ENCODE results near the gene CACNG6.

The CACNG6 gene

DNA sequence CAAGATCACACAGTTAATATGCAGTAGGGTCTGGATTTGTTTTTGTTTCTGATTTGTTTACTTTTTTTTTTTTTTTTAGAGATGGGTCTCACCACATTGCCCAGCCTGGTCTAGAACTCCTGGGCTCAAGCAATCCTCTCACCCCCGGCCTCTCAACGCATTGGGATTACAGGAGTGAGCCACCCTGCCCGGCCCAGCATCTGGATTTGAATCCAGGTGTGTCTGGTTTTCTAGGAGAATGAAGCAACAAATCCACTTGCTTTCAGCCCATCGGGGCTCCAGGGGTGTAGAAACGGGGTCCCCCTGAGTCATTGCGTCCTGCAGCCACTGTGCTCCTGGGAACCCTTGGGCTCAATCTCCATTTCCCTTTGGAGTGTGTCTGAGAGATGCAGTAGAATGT is 22.1 kb upstream of the CACNG6 start:
- no peak for DNase-seq (ENCODE audit: low read depth)

DNA sequence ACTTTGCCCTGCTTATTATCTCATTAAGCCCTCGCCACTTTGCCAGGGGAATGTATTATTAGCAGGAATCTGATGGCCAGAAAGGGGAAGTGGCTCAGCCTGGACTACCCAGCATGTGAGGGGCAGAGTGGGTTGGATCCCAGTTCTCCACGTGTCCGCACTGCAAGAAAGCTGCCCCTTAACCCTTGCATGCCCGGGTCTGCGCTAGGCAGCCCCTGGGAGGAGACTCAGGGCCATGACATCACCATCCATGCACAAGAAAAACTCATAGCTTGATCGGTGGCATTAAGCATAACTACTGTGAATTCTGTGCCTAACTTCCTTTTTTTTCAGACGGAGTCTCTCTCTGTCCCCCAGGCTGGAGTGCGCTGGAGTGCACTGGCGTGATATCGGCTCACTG is 19.8 kb upstream of the CACNG6 start:
- DNase-seq (ENCODE audit: low read depth): no peak

DNA sequence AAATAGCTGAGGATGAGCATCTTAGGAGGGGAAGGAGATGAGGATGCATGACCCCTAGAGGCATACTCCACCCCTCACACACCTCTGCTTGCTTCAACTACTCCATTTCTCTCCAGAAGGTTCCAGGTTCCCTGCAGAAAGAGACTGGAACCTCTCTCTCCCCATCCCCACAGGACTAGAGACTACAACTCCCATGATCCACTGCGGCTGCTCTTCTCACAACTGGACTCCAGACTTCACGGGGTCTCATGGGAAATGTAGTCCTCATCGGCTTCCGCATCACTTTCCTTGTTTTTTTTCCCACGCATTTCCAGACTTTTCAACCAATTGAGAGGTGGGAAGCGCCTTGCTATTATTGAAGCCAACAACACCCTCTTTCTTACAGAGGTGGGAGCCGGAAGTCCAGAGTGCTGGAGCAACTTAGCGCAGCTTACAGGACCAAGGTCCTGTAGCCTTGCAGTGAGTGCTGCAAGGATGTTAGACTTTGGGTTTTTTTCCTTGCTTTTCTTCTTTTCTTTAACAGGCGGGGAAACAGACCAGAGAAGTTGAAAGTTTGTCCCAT is 13.9 kb upstream of the CACNG6 start:
- DNase-seq (ENCODE audit: low read depth): peak; percentile 58

DNA sequence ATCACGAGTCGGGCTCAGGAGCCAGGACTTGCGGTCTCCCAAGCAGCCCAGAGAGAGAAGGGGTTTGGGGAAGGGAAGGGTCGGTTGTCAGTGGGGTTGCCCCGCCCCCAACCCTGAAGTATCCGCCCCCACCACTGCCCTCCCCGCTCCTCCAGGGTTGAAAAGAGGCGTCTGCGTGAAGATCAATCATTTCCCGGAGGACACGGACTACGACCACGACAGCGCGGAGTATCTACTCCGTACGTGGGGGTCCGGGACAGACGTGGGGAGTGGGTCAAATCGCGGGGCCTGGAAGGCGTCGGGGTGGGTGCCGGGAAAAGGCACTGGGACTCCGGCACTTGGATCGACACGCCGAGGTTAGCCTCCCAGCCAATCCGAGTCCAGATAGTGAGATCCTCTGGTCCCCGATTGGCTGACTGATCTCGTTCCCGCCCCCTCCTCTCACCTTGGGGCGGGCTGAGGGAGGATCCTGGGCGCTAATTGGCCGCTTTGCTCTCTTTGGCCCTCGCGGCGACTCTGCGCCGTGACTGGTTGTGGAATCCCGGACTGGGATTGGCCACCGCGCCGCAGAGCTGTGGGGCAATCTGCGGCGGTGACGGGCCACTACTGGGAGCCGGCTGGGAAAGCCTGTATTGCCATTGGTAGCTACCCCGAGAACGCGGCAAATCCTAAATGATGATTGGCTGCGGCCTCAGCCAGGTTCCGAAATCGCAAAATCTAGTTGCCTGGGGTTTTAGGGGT is 13.3 kb upstream of the CACNG6 start:
- no peak for DNase-seq (ENCODE audit: low read depth)

DNA sequence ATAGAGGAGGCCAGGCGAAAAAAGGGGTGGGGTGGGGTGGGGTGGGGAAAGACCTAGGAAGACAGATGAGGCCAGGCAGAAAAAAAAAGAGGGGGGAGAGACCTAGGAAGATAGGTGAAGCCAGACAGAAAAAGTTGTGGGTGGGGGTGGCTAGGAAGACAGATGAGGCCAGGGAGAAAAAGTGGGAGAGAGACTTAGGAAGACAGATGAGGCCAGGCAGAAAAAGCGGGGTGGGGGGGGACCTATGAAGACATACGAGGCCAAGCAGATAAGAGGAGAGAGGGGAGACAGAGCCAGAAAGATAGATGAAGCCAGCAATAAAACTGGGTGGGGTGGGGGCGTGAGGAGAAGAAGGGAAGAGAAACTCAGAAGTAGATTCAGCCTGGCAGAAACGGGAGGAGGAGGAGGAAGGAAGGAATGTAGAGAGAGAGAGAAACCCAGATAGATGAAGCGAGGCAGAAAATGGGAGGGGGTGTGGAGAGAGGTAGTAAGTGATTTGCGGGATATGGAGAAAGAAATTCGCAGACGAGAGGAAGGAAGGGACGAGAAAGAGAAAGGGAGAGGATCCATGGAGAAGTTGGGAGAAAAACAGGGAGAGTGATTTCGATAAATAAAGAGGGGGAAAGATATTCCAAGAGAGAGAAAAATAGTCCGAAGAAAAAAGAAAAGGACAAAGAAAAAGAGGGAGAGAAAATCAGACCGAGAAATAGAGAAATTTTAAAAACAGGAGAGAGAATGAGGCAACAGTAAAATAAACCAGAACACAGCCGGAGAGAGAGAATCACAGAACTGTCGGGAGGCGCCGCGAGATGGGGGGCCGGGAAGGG is 12.2 kb upstream of the CACNG6 start:
- DNase-seq (ENCODE audit: low read depth): no peak

DNA sequence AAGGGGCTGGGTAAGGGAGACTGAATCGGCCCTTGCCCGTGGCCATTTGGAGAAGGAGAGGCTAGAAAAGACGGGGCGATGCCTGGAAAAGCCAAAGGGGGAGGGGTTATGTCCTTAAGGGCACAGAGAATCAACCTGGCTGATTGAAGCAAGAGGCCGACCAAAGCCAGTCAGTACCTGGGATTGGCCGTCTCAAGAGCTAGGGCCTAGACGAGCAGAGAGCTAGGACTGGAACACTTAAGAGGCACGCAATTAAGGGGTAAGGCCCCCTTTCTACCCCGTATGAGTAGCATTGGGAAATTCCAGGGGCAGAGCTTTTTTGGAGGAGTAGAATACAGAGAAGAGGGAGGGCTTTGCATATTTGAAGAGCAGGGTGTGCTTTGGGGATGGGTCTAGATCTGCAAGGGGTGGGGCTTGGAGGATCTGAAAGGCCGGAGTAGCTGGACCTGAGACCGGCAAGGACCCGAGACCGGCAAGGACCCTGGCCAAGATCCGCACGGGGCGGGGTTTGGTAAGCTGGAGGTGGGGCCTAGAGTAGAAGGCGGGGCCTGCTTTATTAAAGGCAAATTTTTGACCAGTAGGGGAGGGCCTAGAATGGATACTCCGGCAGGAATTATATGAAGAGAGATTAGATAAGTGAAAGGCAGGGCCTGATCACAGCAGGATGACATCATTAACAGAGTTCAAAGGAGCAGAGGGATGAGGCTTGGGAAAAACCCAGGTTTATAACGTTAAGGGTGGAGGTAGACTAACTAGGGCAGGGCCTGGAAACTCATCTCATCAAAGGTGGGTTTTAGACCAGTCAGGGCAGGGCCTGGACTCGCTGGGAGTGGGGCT is 10.7 kb upstream of the CACNG6 start:
- no peak for DNase-seq (ENCODE audit: low read depth)

DNA sequence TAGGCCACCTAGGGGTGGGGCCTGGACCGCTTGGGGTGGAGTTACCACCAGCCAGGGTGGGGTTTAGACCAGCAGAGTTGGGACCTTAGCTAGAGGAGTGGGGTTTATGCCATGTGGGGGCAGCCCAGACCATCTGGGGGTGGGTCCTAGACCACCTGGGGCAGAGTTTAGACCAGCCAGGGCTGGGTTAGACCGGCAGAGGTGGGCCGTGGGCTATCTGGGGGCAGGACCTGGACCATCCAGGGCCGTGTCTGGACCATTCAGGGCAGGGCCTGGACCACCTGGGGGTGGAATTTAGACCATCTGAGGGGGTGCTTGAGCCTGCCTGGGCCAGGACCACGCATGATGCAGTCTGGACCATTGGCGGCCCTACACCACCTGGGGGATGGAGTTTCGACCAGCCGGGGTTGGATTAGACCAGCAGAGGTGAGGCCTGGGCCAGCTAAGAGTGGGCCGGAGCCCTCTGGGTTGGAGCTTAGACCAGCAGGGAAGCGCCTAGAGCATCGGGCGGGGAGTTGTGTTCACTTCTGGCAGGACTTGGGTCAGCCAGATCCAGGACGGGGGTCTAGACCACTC is 10.0 kb upstream of the CACNG6 start:
- no peak for DNase-seq (ENCODE audit: low read depth)

DNA sequence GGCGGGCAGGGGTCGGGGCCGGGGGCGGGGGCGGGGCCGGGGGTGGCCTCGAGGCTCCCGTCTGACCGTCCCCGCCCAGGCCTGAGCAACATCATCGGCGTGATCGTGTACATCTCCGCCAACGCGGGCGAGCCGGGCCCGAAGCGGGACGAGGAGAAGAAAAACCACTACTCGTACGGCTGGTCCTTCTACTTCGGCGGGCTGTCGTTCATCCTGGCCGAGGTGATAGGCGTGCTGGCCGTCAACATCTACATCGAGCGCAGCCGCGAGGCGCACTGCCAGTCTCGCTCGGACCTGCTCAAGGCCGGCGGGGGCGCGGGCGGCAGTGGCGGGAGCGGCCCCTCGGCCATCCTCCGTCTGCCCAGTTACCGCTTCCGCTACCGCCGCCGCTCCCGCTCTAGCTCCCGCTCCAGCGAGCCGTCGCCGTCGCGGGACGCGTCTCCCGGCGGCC is 9.4 kb upstream of the CACNG6 start:
- no peak for DNase-seq (ENCODE audit: low read depth)

DNA sequence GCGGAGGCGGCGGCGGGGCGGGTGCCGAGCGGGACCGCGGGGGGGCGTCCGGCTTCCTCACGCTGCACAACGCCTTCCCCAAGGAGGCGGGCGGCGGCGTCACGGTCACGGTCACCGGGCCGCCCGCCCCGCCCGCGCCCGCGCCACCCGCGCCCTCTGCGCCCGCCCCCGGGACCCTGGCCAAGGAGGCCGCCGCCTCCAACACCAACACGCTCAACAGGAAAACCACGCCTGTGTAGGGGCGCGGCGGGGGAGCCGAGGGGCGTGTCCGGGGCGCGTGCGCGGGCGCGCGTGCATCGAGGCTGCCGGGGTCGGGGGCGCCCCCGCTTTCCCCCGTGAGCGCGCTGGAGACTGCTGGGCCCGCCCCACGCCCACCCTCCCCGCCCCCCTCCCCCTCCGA is 8.8 kb upstream of the CACNG6 start:
- no peak for DNase-seq (ENCODE audit: low read depth)

DNA sequence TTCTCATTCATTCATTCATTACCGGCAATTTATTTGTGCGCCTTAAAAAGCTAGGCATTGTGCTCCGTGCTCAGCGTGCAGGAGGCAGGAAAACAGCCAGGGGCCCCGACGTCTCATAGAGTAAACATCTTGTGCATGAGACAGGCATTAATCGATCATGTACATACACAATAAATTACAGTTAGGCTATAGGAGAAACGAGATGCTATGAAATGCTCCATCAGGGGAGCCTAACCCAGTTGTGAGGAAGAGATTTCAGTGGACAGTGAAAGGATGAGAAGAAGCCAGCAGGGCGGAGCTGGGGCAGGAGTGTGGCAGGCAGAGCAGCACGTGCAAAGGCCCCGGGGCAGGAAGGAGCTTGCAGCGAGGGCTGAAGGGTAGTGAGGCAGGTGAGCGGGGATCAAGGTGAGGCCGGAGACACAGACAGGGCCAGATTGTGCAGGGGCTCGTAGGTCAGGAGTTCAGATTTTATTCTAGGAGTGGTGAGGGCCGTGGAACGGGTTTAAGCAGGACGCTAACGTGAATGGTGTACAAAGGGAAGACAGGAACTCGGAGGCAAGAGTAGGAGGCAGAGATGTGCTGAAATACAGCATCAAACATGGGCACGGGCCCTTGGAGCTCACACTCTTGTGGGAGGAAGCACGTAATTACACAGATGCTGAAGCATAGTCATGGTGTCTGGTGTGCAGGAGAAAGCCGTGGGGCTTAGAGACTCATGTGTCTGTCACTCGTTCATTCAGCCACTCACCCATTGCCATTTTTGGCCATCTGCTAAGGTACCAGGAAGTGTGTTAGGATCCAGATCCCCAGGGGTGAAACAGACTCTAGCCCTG is 7.8 kb upstream of the CACNG6 start:
- DNase-seq (ENCODE audit: low read depth): no peak

DNA sequence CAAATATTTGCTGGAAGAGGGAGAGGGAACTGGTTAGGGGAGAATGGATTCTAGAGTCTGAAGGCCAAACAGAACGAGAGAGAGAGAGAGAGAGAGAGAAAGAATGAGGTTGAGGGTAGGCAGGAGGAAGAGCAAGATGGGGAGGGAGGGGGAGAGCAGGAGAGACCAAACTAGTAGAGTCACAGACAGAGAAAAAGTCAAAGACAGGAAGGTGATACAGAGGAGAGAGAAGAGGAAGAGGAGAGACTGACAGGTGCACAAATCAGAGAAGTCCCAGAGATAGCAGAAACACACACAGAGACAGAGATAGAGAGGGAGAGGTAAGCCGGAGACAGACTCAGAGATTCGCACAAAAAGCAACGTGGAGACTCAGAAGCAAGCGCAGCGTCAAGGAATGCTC is 5.6 kb upstream of the CACNG6 start:
- DNase-seq (ENCODE audit: low read depth): no peak

DNA sequence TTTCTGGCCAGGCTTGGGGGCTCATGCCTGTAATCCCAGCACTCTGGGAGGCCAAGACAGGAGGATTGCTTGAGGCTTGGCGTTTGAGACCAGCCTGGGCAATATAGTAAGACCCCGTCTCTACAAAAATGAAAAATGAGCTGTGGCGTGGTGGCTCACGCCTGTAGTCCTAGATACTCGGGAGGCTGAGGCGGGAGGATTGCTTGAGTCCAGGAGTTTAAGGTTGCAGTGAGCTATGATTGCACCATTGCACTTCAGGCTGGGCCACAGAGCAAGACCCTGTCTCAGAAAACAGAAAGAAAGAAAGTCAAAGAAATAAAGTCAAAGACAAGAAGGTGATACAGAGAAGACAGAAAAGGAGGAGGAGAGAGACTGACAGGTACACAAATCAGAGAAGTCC is 2.5 kb upstream of the CACNG6 start:
- no peak for DNase-seq (ENCODE audit: low read depth)

DNA sequence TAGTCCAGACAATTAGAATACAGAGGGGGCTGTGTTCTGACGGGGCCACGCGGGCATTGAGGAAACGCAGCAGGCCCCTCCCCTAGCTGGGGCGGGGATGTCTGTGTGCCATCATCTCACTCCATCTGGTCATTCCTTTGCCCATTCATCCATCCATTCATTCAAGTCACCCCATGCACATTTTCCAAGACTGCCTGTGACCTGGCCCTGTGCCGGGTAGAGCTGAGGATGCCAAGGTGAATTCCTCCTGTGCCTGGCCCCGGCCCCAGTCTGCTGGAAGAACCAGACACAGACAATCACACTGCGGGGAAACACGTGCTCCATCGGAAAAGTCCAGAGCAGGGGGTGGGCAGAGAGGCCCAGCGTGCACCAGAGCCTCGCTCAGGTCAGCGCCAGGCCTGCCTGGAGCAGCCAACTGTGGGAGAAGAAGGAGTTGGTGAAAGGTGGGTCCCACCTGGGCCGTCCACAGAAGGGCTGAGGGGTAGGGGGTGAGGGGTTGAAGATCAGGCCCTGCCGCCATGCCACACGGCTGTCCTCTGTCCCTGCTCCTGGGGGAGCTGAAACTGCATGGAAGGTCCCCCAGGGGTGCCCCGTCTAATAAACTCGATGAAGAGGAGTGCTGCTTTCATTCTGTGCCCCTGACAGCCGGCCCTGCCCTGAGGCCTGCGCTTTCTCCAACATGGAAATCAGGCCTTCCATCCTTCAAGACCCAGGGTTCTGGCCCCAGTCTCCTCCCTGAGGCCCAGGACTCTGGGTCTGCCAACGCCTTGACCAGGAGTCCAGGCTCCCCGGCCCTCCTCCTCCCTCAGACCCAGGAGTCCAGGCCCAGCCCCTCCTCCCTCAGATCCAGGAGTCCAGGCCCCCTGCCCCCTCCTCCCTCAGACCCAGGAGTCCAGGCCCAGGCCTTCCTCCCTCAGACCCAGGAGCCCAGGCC is 1.6 kb upstream of the CACNG6 start:
- no peak for DNase-seq (ENCODE audit: low read depth)

DNA sequence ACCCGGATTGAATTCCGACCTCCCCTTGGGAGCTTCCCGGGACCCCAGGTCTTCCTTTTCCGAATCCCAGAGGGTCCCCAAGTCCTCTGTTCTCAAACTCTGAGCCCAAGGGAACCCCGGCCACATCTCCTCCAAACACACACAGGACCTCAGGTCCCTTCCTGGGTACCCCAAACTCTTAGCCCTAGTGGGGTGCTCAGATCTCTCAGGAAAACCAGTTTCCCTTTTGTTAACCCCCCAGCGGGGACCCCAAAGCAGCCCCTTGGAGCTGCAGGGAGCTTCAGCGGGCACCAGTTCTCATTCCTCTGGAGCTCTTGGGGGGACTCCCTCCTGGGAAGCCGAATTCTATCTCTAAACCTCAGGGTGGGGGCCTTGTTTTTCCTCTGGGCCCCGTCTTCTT is 774 bp downstream of the CACNG6 start:
- DNase-seq (ENCODE audit: low read depth): no peak

DNA sequence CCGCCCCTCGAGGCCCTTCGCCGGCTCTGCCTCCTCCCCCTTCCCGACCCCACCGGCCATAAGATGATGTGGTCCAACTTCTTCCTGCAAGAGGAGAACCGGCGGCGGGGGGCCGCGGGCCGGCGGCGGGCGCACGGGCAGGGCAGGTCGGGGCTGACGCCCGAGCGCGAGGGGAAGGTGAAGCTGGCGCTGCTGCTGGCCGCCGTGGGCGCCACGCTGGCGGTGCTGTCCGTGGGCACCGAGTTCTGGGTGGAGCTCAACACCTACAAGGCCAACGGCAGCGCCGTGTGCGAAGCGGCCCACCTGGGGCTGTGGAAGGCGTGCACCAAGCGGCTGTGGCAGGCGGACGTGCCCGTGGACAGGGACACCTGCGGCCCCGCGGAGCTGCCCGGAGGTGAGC is 1.4 kb downstream of the CACNG6 start:
- DNase-seq (ENCODE audit: low read depth): no peak

DNA sequence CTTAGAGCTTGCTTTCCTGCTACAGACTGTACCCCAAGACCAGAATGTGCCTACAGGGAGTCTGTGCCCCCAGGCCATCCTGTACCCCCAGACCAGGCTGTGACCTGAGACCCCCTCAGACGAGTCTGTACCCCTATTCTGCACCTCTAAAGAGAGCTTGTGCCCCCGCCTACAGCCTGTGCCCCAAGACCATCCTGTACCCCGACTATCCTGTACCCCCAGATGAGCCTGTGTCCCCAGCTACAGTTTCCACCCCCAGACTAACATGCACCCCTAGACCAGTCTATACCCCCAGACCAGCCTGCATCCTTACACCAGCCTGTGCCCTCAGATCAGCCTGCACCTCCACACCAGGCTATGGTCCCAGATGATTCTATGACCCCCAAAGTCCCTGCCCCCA is 2.0 kb downstream of the CACNG6 start:
- no peak for DNase-seq (ENCODE audit: low read depth)

DNA sequence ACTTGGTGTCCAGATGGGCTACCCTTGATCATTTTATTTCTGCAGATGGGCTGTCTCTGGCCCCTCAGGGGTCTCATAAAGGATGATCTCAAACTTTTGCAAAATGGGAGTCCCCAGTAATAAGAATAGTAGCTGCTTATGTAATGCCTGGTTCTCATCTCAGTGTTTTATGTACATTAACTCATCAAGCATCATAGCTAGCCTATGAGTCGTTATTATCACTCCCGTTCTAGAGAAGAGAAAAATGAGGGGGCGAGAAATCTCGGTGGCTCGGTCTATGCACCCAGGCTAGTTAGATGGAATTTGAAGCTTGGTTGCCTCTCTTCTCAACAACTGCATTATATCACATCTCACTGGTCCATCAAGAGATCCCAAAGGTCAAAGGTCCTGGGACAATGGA is 3.4 kb downstream of the CACNG6 start:
- no peak for DNase-seq (ENCODE audit: low read depth)

DNA sequence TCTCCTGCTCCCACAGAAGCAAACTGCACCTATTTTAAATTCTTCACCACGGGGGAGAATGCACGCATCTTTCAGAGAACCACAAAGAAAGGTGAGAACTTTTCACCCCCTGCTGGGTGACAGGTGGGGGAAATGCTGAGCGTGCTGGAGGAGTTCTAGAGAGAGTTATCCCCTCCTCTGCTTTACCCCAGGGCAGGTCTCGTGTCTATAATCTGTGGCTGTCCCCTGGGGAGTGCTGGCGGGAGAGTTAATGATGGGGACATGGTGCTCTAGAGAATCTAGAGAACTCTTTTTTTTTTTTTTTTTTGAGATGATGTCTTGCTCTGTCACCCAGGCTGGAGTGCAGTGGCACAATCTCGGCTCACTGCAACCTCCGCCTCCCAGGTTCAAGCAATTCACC is 6.8 kb downstream of the CACNG6 start:
- no peak for DNase-seq (ENCODE audit: low read depth)

DNA sequence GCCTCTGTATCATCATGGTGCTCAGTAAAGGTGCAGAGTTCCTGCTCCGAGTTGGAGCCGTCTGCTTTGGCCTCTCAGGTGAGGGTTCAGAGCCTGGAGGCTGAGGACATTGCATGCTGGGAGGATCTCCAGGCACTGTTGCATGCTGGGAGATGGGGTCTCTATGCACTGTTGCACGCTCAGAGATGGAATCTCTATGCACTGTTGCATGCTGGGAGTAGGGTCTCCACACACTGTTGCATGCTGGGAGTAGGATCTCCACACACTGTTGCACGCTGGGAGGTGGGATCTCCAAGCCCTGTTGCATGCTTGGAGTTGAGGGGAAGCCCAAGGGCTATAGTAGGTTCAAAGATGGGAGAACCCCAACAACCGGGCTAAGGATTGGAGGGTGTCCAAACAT is 8.3 kb downstream of the CACNG6 start:
- no peak for DNase-seq (ENCODE audit: low read depth)

DNA sequence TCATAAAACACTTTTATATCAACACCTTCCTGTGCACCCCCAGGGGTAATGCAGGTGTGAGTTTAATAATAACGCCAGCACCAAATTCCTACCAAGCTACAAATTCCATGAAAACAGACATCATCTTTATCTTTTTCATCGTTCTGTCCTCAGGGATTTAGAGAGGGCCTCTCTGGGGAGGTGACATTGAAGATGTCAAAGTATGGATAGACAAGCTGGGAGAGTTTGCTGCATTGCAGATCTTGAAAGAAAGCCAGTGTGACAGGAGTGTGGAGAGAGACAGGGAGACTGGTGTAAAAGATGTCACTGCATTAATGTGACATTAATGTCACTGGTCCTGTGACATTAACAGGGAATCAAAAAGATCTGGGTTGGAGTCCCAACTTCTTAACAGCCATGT is 10.1 kb downstream of the CACNG6 start:
- no peak for DNase-seq (ENCODE audit: low read depth)

Measured in T follicular helper cell (primary cell).